K562 (cell line): ENCODE data around the gene ASXL2. TPM values are rescaled to one million over a fixed set of nuclear protein-coding genes. Genes with fewer than 3 reads are reported as not detected.

Experiments used
- BRF1 ChIP-seq: IDR thresholded peaks from 3 replicates; pipeline ENCODE4 v1.6.1; 2011; ENCODE audit warnings: borderline replicate concordance, mild to moderate bottlenecking; ENCODE audit not compliant: insufficient read length; ENCODE audit errors: extremely low read depth
- C11orf30 ChIP-seq: fragments of 450-650 bp; IDR thresholded peaks from 2 replicates; pipeline ENCODE4 v1.6.1; 2016; ENCODE audit warnings: low read depth, mild to moderate bottlenecking
- CBFA2T3 ChIP-seq: fragments of 450-650 bp; IDR thresholded peaks from 2 replicates; pipeline ENCODE4 v1.6.1; 2017
- CBX1 ChIP-seq: sonication (generic); IDR thresholded peaks from 2 replicates; pipeline ENCODE4 v1.6.1; 2016; ENCODE audit warnings: antibody characterized with exemption, low read depth, mild to moderate bottlenecking
- CCAR2 ChIP-seq: fragments of 200-400 bp; formaldehyde crosslinking; IDR thresholded peaks from 2 replicates; pipeline ENCODE4 v1.6.1; 2017; ENCODE audit warnings: mild to moderate bottlenecking, low read depth, low read length
- DIDO1 ChIP-seq: fragments of 450-650 bp; IDR thresholded peaks from 2 replicates; pipeline ENCODE4 v1.6.1; 2016; ENCODE audit warnings: low read depth, missing biosample characterization, missing genetic modification characterization
- DMBX1 ChIP-seq: fragments of 250-450 bp; sonication (Bioruptor Pico); IDR thresholded peaks from 2 replicates; pipeline ENCODE4 v1.8.0; 2022; ENCODE audit warnings: inconsistent platforms, mild to moderate bottlenecking, moderate library complexity, borderline replicate concordance
- ETV1 ChIP-seq: fragments of 450-650 bp; conservative IDR thresholded peaks from 2 replicates; pipeline ENCODE4 v1.6.1; 2016; ENCODE audit warnings: missing genetic modification characterization, control low read depth, low read depth, missing compliant biosample characterization
- FOXK1 ChIP-seq: sonication (generic); formaldehyde crosslinking; IDR thresholded peaks from 2 replicates; pipeline ENCODE4 v1.8.0; 2022; ENCODE audit warnings: missing genetic modification reagents, mild to moderate bottlenecking, borderline replicate concordance
- GATAD2B ChIP-seq: fragments of 450-650 bp; IDR thresholded peaks from 2 replicates; pipeline ENCODE4 v1.6.1; 2017; ENCODE audit warnings: mild to moderate bottlenecking, borderline replicate concordance
- HNRNPUL1 ChIP-seq: fragments of 200-400 bp; formaldehyde crosslinking; IDR thresholded peaks from 2 replicates; pipeline ENCODE4 v1.6.1; 2017; ENCODE audit warnings: low read length
- IFI16 ChIP-seq: fragments of 250-450 bp; sonication (Bioruptor Pico); IDR thresholded peaks from 2 replicates; pipeline ENCODE4 v2.1.2; 2022; ENCODE audit warnings: mild to moderate bottlenecking, inconsistent platforms
- MAFK ChIP-seq: IDR thresholded peaks from 2 replicates; pipeline ENCODE4 v1.6.1; 2011; ENCODE audit warnings: low read length, improper control_type of control experiment
- MCM5 ChIP-seq: fragments of 450-650 bp; IDR thresholded peaks from 2 replicates; pipeline ENCODE4 v1.6.1; 2016; ENCODE audit warnings: low read depth
- MCM7 ChIP-seq, 2 experiments: fragments of 450-650 bp; IDR thresholded peaks; 2 replicates each; pipeline ENCODE4 v1.6.1; 2016 to 2018
- MEF2A ChIP-seq: IDR thresholded peaks from 2 replicates; pipeline ENCODE4 v1.6.1; 2011; ENCODE audit warnings: low read depth, mild to moderate bottlenecking, low read length, moderate library complexity; ENCODE audit not compliant: control insufficient read depth
- MTA3 ChIP-seq: fragments of 450-650 bp; formaldehyde crosslinking; IDR thresholded peaks from 2 replicates; pipeline ENCODE4 v1.6.1; 2017; ENCODE audit warnings: mild to moderate bottlenecking, borderline replicate concordance
- MYNN ChIP-seq, 2 experiments: sonication (generic); formaldehyde crosslinking in 1 of 2; IDR thresholded peaks; 2 replicates each; pipeline versions ENCODE4 v1.5.0 to v1.6.1; 2016 to 2020; ENCODE audit warnings: antibody characterized with exemption in 1 of 2, missing genetic modification reagents in 1 of 2
- NFE2L1 ChIP-seq: fragments of 450-650 bp; IDR thresholded peaks from 2 replicates; pipeline ENCODE4 v1.6.1; 2016; ENCODE audit warnings: missing genetic modification characterization, low read depth, mild to moderate bottlenecking, missing compliant biosample characterization, moderate library complexity, borderline replicate concordance
- POLR2B ChIP-seq: fragments of 450-650 bp; IDR thresholded peaks from 2 replicates; pipeline ENCODE4 v1.6.1; 2018; ENCODE audit warnings: low read depth; ENCODE audit not compliant: partially characterized antibody
- RNF219 ChIP-seq: fragments of 250-450 bp; sonication (Bioruptor Pico); IDR thresholded peaks from 2 replicates; pipeline ENCODE4 v1.5.0; 2022; ENCODE audit warnings: mild to moderate bottlenecking
- SP1 ChIP-seq: sonication (generic); formaldehyde crosslinking; IDR thresholded peaks from 2 replicates; pipeline ENCODE4 v1.8.1; 2022; ENCODE audit warnings: mild to moderate bottlenecking, missing genetic modification reagents
- TAL1 ChIP-seq: fragments of 450-650 bp; IDR thresholded peaks from 2 replicates; pipeline ENCODE4 v1.6.1; 2016; ENCODE audit warnings: mild to moderate bottlenecking
- ZFP1 ChIP-seq: fragments of 450-650 bp; formaldehyde crosslinking; IDR thresholded peaks from 2 replicates; pipeline ENCODE4 v1.4.0; 2020; ENCODE audit warnings: mild to moderate bottlenecking, mixed read lengths
- ZNF140 ChIP-seq: fragments of 250-450 bp; sonication (Bioruptor Pico); IDR thresholded peaks from 2 replicates; pipeline ENCODE4 v1.8.0; 2021; ENCODE audit warnings: moderate library complexity, mild to moderate bottlenecking, inconsistent platforms
- ZNF316 ChIP-seq: fragments of 450-650 bp; IDR thresholded peaks from 2 replicates; pipeline ENCODE4 v1.6.1; 2016
- ZNF75A ChIP-seq: fragments of 450-650 bp; formaldehyde crosslinking; IDR thresholded peaks from 2 replicates; pipeline ENCODE4 v1.4.0; 2020; ENCODE audit warnings: mild to moderate bottlenecking
- ZNF76 ChIP-seq: fragments of 250-450 bp; sonication (Bioruptor Pico); IDR thresholded peaks from 2 replicates; pipeline ENCODE4 v1.4.0; 2020; ENCODE audit warnings: mild to moderate bottlenecking, moderate library complexity, borderline replicate concordance
- polyA plus RNA-seq, 8 experiments: library from polyadenylated mRNA; depleted of rRNA in 4 of 8; stranded (reverse) in 5 of 8; unstranded in 3 of 8; fragments of >200 nt; fragmentation: Nextera tagmentation in 2 of 8; fragmentation: Illumina TruSeq in 1 of 8; extraction: Ambion mirVana in 2 of 8; extraction: Trizol in 1 of 8; gene quantifications; 2 replicates each; pipeline versions ENCODE4 v1.2.1 to v1.2.3, GENCODE V29; 2011 to 2014; ENCODE audit warnings: inconsistent platforms in 1 of 8, missing spikeins in 1 of 8
- total RNA-seq, 7 experiments: library from RNA; depleted of rRNA in 6 of 7; stranded (reverse); fragments of >200 nt in 6 of 7; fragmentation: Illumina TruSeq in 2 of 7; extraction: Trizol in 2 of 7; gene quantifications; 2 replicates each; pipeline versions ENCODE4 v1.2.1 to v1.2.3, GENCODE V29; 2011 to 2021; ENCODE audit warnings: low replicate concordance in 1 of 7
- TF ChIP-seq, protein P1 (sequence below): fragments of 250-450 bp; sonication (Bioruptor Pico); IDR thresholded peaks from 2 replicates; pipeline ENCODE4 v1.4.0; 2020; ENCODE audit warnings: borderline replicate concordance

The ASXL2 gene
- total and polyA plus RNA-seq, 9 of the 15 experiments (the other 6 are each of a cell fraction or from before 2014, with no cell fraction given), result 2.2 to 25.9 (median 9.0) TPM

GRCh38 chr2:25819597-25820039 is 58.7 kb downstream of the ASXL2 start (continued):
- no peak for TF ChIP-seq ZNF76 (CRISPR knock-in tag)
- no peak for TF ChIP-seq IFI16 (CRISPR knock-in tag)
- no peak for TF ChIP-seq TAL1
- no peak for TF ChIP-seq MTA3
- TF ChIP-seq GATAD2B, result 0 out of 2 replicates have a peak, but pooled peaks have one; percentile 33
- no peak for TF ChIP-seq HNRNPUL1
- no peak for TF ChIP-seq BRF1
- no peak for TF ChIP-seq MYNN (IDR thresholded peaks at IDR 0.05)
- TF ChIP-seq MYNN (CRISPR knock-in tag; IDR thresholded peaks at IDR 0.05), result no peak
- no peak for TF ChIP-seq ZNF75A
- TF ChIP-seq CBFA2T3, result peak; percentile 5; the same call in 1 of the 2 replicates
- TF ChIP-seq CBX1, result no peak
- no peak for TF ChIP-seq FOXK1 (CRISPR knock-in tag)
- TF ChIP-seq DMBX1 (CRISPR knock-in tag), result no peak
- TF ChIP-seq MCM7 (IDR thresholded peaks at IDR 0.05), result no peak
- TF ChIP-seq MCM5, result no peak
- TF ChIP-seq, protein P1, sequence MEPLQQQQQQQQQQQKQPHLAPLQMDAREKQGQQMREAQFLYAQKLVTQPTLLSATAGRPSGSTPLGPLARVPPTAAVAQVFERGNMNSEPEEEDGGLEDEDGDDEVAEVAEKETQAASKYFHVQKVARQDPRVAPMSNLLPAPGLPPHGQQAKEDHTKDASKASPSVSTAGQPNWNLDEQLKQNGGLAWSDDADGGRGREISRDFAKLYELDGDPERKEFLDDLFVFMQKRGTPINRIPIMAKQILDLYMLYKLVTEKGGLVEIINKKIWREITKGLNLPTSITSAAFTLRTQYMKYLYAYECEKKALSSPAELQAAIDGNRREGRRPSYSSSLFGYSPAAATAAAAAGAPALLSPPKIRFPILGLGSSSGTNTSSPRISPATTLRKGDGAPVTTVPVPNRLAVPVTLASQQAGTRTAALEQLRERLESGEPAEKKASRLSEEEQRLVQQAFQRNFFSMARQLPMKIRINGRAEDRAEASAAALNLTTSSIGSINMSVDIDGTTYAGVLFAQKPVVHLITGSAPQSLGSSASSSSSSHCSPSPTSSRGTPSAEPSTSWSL (CRISPR knock-in tag), result no peak
- peak; percentile 14; the same call in 1 of the 2 replicates for TF ChIP-seq NFE2L1 (tag)
- no peak for TF ChIP-seq CCAR2
- no peak for TF ChIP-seq ETV1 (tag)
- TF ChIP-seq SP1 (CRISPR knock-in tag), result no peak
- no peak for TF ChIP-seq RNF219 (CRISPR knock-in tag)
- TF ChIP-seq ZNF140 (CRISPR knock-in tag), result no peak
- TF ChIP-seq MAFK, result no peak
- peak; percentile 83 for TF ChIP-seq C11orf30
- TF ChIP-seq MEF2A, result no peak
- TF ChIP-seq POLR2B, result no peak
- no peak for TF ChIP-seq ZFP1 (CRISPR knock-in tag)
- TF ChIP-seq ZNF316, result peak; percentile 89
- no peak for TF ChIP-seq DIDO1 (tag)
